Measurements from ENCODE around the gene LAT.

DNA sequence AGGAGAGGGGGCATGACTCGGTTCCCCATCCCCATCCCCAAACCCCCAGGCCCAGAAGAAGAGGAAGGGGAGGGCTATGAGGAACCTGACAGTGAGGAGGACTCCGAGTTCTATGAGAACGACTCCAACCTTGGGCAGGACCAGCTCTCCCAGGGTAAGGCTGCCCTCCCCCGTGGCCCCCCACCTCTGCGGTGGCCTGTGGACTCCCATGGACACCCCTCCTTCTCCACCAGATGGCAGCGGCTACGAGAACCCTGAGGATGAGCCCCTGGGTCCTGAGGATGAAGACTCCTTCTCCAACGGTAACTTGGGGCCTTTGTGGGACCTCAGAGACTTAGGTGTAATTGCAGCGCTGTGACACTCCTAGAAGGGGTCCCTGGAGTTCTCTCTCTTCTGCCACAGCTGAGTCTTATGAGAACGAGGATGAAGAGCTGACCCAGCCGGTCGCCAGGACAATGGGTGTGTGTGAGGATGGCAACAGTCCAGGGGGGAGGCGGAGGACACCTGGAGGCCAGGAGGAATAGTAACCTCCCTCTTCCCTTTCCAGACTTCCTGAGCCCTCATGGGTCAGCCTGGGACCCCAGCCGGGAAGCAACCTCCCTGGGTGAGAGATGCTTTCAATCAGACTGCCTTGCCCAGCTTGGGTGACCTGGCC lies 47.5 kb upstream of the LAT start:
- no peak for TF ChIP-seq CTCF (IDR thresholded peaks at IDR 0.05)
- no peak for TF ChIP-seq EZH2phosphoT487 (IDR thresholded peaks at IDR 0.05)
- TF ChIP-seq EZH2 (IDR thresholded peaks at IDR 0.05), result no peak

Measured in neural progenitor cell (in vitro differentiated cells).